ENCODE results near the gene ITSN1.
"Not testable (repeated sequence)": the region's sequence is repeated elsewhere in the genome, so short reads cannot be mapped to it uniquely, and the experiment has no call there.

ITSN1 gene

GRCh38 chr21:33684068-33684467, 41.8 kb downstream of the ITSN1 start:
- DNase-seq, result no peak

DNA sequence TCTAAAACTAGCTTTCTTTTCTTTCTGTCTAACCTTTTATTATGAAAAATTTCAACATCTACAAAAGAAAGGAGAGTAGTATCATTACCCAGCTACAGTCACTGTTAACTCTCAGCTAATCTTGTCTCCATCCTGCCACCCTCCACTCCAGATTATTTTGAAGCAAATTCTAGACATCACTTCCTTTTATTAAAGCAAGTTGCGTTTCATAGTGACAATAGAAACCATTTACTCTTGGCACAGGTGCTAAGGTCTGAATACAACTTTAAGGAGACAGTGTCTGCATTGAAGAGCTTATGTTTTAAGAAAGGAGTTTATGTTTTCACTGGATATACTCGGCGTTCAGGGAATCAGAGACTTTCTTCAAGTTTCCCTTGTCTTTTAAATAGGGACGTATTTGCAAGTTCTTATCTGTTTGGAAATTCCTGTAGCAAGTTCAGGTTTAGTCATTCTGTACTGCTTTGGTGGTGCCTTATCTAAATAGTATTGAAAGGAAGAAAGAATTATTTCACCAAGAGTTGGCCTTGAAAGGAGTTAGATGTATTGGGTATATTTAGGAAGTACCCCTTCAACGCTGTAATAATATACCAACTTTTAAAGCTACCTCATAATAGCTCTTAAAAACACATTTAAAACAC, 42.7 kb downstream of the ITSN1 start:
- no peak for DNase-seq

- no peak for DNase-seq
Observed at GRCh38 chr21:33685613-33686197, 43.4 kb downstream of the ITSN1 start.

DNA sequence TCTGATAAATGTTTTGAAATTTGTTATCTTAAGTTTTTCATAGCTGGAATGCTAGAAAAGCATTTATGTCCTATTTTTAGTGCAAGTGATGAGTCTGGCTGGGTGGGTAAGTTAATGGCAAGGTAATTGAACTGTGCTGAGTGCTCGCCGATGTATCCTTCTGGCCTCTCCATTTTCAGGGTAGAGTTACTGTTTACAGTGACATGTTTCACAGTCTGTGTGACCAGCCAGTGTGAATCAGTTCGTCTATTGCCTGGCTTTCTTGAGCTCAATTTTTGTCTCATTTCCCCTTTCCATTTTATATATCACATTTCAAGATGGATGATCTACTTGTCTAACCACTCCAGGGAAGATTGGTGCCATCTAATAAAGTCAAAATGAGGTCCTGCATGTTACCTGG, 44.1 kb downstream of the ITSN1 start:
- peak; percentile 7 for DNase-seq

DNA sequence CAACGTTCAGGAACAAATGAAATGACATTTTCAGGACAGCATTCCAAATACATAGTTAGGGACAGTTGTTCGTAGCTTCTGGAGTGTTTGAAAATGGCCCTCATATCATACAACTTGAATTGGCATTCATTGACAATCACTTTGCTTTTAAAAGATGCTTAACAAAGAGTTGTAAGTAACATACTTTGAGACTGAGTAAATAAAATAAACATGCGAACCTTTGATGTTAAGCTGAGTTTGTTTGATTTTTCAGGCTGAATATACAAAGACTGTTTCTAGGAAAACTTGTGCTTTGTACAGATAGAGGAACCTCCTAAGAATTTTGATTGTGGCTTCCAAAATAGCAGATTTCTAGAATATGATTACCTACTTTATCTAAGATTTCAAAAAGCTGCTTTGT, 45.3 kb downstream of the ITSN1 start:
- DNase-seq, result no peak

DNA sequence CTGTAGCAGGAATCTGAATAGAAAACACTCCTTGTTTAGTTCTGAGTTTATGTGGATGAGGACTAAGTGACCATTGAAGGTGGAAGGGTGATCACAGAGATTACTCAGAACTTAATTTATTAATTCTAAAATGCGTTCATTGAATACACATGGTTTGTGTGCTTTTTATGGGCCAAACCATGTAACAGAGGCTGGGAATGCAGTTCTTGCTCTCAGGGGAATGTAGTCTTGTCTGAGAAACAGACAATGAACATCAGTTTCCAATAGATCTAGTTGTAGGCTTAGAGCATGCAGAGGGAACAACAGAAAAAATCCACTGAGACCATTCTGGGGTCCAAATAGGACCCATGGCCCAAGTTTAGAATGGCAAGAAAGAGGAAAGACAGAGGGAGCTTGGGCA, 46.1 kb downstream of the ITSN1 start:
- no peak for DNase-seq

DNA sequence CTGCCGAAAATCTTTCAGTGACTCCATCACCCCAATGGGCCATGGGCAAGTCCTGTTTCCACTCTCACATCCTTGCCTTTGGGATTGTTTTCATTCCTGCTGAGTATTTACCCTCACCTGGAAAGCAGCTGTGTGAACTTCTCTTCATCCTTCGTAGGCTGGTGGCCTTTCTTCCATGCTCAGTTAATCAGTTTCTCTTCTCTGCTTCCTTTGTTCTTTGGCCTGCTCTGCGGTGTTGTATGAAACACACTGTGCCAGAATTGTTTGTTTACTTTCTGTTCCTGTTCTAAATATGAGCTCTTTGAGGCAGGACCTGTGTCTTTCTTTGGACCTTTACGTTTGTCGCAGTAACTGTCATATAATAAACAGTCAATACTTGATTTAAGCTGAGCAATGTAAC, 48.6 kb downstream of the ITSN1 start:
- DNase-seq, result no peak

DNA sequence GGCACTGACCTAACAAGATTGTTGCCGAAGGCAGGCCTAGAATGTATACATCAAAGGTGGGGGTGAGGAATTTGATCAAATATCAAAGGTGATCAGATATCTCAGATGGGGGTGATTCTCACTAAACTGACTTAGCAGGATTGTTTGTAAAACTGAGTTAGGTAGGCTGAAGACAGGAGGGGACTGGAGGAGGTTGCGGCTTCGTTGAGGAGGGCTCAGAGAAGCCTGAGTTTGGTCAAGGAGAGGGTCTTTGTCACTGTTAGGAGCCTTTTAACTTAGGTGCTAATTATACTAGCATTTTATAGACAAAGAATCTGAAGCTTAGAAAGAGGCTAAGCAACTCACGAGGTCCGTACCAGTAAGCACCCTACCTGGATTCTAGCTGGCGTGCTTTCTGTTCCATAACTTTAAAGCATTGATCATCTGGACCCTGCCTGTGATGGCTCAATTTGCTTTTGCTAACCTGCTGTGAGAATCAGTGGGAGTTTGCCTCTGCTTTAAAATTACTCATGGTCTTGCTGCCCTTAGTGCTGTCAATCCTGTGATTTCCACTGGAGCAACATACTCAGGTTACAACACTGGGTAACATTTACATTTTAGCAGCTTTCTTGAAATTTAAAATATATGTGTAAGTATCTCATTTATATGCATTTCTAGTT, 49.8 kb downstream of the ITSN1 start:
- DNase-seq, result no peak

- no peak for DNase-seq
Observed at GRCh38 chr21:33695813-33696212, 53.5 kb downstream of the ITSN1 start.

- no peak for DNase-seq
Observed at GRCh38 chr21:33696465-33696864, 54.2 kb downstream of the ITSN1 start.

DNA sequence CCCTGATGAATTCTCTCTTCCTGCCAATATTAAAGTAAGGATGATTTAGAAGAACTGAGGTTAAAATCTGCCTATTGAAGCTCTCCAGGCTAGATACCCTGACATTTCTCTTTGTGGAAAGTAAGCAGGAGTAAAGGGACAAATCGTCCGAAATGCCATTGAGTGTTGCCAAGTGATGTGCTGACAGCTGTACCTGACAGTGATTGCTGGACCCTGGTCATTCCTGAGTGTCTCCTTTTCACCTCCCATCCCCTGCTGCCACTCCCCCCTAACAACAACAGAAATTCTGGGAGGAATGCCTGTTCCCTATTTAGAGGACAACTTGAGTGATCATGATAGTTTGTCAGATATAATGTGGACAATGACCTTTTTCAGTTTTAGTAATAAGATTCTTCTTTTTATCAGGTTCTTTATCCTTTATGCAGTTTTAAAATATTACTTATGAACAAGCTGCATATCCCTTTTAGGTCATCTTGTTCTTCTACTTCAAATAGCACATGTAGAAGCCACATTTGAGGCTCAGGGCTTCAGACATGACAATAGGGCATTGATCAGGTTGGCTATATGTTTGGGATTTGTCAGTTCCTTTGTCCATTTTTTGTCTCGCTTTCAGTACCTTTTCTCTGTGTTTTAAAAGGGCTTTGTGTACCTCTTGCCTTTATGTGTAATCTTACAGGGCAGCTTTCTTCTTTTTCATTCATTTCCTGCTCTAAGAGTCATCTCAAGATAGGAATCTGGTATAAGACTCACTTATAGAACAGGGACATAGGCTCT, 56.0 kb downstream of the ITSN1 start:
- DNase-seq, result no peak

- no peak for DNase-seq
Observed at GRCh38 chr21:33699277-33699676, 57.0 kb downstream of the ITSN1 start.

GRCh38 chr21:33700491-33700890, 58.2 kb downstream of the ITSN1 start:
- no peak for DNase-seq

DNA sequence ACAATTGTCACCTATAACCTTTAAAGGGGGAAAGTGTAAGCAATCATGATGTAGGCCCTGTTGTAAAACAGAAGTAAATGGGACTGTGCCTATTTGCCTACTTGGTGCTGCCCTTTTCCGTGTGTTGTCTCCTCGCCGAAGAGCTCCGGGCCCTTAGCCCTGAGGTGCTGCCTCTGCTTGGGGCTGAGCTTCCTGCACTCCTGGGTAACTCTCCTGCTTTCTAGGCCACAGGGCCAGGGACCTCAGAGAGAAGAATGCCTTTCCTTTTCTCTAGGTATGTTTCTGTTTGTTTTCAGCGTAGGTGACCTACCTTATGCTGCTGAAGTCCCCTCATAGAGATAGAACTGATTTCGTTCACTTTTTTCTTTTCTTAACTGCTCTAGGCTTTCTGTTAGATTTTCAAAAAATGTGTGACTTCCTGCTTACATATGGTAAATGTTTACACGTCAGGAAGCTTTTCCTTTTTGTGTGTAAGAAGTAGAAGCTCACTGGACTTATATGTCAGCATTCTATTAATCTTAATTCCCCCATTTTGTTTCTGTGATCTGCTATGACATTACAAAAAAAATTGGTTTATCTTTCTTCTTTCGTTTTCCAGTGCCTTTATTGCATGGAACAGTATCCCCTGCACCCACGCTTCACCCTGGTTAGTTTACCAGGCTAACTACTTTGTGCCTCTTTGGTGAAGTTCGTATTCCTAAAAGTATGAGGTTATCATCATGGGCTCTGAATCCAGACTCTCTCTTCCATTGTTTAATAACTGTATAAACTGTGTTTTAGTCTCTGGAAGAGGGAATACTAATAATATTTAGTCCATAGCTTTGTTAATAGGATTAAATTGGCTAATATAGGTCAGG, 61.7 kb downstream of the ITSN1 start:
- no peak for DNase-seq

DNA sequence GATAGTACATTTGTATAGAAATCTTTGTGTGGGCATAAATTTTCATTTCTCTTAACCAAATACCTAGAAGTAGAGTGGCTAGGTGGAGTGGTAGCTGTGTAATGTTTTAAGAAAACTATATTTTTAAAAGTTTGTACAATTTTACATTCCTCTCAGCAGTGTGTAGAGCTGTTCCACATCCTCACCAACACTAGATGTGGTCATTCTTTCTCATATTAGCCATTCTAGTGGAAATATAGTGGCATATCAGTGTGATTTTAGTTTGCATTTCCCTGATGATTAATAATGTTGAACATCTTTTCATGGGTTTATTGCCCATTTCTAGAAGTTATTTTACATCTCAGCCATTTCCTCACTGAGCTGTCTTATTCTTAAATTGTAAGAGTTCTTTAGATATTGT, 65.5 kb downstream of the ITSN1 start:
- DNase-seq, result no peak

DNA sequence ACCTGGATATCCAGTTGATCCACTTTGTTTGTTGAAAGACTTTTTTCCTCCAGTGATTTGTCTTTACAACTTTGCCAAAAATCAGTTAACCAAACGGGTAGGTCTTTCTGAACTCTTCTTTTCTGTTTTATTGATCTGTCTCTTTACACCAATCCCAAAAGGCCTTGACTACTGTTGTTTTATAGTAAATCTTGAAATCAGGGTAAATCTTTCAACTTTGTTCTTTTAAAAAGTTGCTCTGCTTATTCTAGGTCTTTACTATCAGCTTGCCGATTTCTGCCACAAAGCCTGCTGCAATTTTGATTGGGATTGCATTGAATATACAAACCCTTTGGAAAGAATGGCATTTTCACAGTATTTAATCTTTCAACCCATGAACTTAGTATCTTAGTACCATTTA, 66.6 kb downstream of the ITSN1 start:
- no peak for DNase-seq

DNA sequence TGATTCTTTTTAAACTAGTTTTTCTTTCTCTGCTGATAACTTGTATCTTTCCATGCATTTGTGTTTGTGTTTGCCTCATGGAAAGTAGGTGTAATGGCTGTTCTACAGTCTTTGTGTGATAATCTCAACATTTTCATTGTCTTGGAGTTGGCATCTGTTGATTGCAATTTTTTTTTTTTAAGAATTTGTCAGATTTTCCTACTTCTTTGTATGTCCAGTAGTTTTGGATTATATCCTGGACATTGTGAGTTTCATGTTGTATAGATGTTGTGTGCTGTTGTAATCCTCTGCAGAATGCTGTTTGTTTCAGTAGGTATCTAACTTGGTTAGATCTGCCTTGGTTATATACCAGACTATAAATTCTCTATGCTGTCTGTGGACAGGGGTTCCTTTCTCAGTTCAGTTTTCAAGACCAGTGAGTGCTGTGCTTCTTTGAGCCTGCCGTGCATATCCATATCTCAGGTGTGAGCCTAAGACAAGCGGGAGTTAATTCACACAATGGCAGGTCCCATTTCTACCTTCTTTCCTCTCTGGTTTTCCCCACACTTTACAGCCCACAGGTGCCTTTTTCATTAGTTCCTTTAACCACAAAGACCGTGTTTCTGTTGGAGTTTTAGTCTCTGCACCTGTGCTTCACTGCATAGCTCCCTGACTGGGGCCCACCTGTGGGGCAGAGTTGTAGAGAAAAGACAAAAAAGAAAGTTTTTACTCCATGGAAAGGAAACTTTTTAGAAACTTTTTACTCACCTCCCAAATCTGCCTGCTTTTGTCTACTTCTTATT, 69.9 kb downstream of the ITSN1 start:
- DNase-seq, result no peak

GRCh38 chr21:33721081-33721480, 78.8 kb downstream of the ITSN1 start:
- no peak for DNase-seq

DNA sequence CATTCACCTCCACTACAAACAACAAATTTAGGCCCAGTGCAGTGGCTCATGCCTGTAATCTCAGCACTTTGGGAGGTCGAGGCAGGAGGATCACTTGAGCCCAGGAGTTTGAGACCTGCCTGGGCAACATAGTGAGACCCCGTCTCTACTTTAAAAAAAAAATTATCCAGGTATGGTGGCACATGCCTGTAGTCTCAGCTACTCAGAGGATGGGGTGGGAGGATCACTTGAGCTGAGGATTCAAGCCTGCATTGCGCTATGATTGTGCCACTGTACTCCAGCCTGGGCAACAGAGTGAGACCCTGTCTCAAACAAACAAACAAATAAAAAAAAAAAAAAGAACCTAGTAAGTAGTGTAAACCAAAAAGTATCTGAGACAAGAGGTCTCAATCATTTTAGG, 86.8 kb downstream of the ITSN1 start:
- not testable (repeated sequence) for DNase-seq

DNA sequence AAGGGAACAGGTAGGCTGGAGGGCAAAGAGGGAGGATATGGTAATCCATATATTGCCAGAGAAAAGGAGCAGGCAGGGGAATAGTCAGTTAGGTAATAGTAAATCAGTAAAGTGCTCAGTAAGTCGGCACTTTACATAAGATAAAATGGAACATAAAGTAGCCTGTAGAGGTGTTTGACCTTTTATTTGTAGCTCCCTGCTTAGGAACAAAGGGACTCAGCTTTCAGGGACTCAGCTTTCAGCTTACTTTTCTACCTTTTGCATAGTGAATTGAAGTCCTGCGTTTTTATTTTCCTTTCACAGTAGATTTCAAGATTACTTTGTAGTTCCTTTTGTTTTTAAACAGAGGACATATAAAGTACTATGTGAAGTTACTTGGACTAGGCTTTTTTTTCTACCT, 87.3 kb downstream of the ITSN1 start:
- no peak for DNase-seq

GRCh38 chr21:33731447-33731846, 89.1 kb downstream of the ITSN1 start:
- no peak for DNase-seq

- DNase-seq, result no peak
Observed at GRCh38 chr21:33732038-33732437, 89.7 kb downstream of the ITSN1 start.
